Cardiac septum (tissue), 1 donor: ENCODE data around the gene INPP5A. TPM values are rescaled to one million over a fixed set of nuclear protein-coding genes. Genes with fewer than 3 reads are reported as not detected.

ENCODE experiments used
- DNase-seq: peaks from one replicate; pipeline ENCODE4 v3.0.0-alpha.2; 2020; ENCODE audit warnings: low spot score
- intact Hi-C: fragments of 100-400 bp; cut with DNase I; formaldehyde crosslinking; loops from one replicate; pipeline ENCODE4 v1.14.0; 2022
- total RNA-seq: library from RNA; stranded (reverse); fragmentation: NEBNext Ultra II Directional; extraction: Animal tissue kit (Norgen Biotek cat#: 25700); gene quantifications from one replicate; pipeline ENCODE4 v1.2.1, GENCODE V29; 2021
- donor health status: DM: no; HTN: no; CAD: no.

Gene INPP5A
- total RNA-seq, 1 donor from 2014 or later, result 121 TPM

DNA sequence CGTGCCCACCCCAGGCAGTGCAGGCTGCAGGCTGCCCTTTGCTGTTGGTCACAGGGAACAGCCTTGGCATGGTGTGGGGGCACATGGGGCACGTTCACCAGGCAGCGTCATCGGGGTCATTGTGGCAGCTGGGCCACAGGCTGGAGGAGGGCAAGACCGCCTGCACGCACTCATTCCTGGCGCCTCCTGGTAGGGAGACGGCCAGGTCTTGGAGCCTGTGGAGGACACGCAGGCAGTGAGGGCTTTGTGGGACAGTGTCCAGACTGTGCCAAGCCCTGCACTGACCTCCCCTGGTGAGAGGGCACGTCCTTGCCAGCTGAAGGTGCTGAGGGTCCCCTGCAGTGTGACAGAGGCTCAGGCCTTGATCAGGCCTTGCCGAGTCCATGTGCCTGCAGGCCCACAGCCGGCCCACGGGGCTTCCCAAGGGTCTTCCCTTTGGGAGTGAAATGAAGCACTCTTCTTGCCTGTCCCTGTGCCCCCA, 171.9 kb downstream of the INPP5A start:
- intact Hi-C loops, result no loop called here
- DNase-seq, result peak; percentile 71

DNA sequence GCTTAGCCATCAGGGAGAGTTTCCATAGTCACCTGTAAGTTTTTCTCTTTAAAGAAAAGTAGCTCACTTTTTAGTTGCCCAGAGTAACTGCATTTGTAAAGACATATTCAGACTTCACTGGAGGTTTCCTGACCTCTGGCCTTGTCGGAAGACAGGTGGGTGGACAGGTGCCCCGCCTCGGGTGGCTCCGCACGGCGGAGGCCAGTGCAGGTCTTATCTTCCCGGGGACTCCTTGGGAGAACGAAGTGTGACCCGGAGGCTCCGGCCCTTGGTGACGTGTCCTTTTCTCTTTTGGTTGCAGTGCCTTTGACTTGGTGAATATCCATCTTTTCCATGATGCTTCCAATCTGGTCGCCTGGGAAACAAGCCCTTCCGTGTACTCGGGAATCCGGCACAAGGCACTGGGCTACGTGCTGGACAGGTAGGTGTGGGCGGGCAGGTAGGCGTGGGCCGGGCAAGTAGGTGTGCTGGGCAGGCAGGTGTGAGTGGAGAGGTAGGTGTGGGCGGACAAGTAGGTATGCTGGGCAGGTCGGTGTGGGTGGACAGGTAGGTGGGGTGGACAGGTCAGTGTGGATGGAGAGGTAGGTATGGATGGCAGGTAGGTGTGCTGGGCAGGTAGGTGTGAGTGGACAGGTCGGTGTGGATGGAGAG, 172.6 kb downstream of the INPP5A start:
- intact Hi-C loops, result no loop called here
- DNase-seq, result peak; percentile 73

DNA sequence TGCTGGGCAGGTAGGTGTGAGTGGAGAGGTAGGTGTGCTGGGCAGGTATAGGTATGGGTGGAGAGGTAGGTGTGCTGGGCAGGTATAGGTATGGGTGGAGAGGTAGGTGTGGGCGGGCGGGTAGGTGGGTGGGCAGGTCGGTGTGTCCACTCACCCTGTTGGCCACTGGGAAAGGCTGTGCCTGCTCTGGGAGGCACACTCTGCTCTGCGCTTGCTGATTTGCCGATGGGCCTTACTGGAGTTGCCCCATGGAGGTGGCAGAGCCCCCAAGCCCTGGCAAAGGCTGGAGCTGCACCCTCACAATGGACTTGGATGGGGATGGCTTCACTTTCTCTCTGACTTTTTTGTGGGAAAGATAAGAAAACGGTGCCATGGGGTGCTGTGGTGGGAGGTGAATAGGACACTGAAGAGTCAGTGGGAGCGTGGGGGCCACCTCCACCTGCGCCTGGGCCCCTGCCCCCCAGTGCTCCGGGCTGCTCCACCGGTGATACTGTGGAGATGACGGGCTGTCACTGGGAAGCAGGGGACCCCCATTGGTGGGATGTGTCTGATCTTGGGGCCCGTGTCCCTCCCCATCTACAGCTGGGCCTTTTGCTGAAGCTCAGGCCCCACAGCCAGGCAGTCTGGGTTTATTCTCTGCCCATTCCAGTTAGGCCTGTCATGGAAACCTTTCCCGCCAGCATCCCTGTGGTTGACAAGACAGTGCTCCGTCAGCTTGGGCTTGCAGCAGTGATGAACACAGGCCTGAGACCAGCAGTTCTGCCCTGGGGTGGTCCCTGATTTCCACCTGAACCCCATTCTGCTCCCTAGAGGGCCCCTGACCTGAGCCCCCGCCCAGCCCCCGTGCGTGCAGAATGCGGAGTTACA, 173.4 kb downstream of the INPP5A start:
- intact Hi-C loops, result no loop called here
- DNase-seq, result peak; percentile 51

DNA sequence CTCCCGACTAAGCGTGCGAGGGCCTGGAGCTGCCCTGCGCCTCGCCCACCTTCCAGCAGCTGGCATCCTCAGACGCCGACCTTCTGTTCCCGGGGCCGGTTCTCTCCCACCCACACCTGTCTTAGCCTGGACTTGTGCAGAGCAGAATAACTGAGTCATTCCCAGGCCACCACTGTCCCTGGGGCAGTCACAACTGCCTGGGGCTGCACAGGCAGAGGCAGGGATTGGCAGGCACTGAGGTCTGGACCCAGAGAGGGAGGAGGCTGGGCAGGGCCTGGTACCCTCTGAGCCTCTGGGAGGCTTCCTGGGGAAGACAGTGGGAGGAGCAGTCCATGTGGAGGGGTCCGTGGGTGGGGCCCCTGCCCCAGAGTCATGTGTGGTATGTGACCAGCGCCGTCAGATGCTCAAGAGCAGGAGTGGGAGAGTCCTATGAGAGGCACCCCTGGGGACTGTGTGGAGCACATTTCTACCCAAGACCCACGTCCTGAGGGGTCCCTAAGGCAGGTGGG, 174.1 kb downstream of the INPP5A start:
- intact Hi-C loops, result no loop called here
- DNase-seq, result peak; percentile 63

DNA sequence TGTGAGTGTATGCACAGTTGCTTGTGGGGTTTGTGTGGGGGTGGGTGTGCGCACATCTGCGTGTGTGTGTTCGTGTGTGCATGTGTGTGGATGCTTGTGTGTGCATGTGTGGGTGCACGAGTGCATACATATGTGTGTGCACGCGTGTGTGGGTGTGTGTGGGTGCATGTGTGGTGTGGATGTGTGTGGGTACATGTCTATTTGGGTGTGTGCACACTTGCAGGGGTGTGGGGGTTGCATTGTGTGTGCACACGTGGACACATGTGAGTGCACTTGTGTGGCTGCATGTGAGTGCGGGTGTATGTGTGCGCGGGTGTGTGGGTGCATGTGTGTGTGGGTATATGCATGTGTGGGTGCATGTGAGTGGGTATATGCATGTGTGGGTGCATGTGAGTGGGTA, 174.7 kb downstream of the INPP5A start:
- intact Hi-C loops, result no loop called here
- DNase-seq, result peak; percentile 14

DNA sequence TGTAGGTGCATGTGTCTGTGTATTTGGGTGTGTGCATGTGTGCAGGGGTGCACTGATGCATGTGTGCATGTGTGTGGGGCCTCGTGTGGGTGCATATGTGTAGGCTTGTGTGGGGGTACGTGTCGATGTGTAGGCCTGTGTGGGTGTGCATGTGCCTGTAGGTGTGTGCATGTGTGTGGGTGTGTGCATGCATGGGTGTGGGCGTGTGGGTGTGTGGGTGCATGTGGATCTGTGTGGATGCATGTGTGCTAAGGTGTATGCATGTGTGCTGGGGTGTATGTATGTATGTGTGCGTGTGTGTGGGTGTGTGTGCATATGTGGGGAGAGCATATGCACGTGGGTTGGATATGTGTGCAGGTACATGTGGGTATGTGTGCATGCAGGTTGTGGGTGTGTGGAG, 175.2 kb downstream of the INPP5A start:
- intact Hi-C loops, result no loop called here
- DNase-seq, result peak; percentile 55

DNA sequence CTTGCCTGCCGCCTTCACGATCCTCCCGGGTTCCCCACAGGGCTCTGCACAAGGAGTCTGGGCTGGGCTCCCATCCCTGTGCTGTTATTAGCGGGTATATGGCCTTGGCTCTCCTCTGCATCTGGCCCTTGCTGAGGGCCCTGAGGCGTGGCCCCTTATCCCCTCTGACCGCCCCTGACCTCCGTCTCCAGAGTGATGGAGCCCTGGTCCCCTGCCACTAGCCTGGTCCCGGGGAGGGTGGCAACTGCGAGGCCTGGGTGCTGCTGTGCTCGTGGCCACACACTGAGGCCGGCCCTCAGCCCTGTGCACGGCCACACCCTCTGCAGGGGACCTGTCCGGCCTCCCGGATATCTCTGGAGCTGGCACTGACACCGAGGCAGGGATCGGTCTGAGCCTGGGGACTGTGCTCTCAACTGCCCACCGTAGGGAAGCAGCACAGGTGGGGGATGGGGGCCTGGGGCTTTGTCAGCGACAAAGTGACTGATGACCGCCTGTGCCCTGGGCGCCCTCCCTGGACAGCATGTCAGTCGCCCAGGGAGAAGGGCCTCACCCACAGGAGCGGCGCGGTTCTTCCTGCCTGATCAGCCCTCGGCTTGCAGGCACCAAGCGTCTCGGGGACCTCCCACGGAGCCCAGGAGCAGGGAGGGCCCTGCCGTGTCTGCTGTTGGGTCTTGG, 176.0 kb downstream of the INPP5A start:
- DNase-seq, result peak; percentile 71
- intact Hi-C loops, result no loop called here

DNA sequence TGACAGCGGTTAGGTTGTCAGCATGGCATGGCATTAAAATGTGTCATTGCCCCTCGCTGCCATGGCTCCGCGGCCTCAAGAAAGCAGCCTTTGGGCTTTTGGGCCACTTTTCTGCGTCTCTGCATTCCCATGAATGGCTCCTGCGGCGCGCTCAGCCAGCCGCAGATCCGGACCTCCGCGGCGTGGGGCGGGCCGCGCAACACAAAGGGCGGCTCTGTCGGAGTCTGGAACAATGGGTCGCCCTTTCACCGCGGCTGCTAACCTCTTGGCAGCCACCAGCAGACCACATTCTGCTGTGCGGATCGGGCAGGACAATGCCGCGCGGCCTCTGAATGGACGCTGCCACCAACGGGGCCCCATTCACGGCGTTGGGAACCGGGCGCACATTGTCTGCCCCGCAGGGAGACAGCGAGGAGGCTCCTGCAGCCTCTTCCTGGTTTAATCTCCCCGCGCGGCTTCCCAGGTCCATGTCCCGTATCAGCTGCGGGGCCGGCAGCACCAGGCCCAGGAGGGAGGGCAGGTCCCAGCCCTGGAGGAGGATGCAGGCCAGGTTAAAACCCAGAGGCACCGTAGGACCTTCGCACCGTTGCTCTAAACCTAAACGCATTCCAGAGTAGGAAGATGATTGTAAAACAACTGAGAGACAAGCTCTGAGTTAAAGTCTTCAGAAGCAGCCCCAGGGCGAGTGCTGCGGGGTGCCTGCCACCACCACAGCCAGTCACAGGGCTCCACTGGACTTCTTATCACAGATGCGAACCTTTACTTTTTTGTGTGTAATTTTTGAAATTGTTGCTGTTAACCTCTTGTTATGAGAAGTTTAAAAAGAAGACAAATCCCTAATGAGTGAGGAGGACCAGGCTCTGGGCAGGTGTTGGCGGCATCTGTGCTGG, 176.8 kb downstream of the INPP5A start:
- peak; percentile 73 for DNase-seq
- intact Hi-C loops, result no loop called here

DNA sequence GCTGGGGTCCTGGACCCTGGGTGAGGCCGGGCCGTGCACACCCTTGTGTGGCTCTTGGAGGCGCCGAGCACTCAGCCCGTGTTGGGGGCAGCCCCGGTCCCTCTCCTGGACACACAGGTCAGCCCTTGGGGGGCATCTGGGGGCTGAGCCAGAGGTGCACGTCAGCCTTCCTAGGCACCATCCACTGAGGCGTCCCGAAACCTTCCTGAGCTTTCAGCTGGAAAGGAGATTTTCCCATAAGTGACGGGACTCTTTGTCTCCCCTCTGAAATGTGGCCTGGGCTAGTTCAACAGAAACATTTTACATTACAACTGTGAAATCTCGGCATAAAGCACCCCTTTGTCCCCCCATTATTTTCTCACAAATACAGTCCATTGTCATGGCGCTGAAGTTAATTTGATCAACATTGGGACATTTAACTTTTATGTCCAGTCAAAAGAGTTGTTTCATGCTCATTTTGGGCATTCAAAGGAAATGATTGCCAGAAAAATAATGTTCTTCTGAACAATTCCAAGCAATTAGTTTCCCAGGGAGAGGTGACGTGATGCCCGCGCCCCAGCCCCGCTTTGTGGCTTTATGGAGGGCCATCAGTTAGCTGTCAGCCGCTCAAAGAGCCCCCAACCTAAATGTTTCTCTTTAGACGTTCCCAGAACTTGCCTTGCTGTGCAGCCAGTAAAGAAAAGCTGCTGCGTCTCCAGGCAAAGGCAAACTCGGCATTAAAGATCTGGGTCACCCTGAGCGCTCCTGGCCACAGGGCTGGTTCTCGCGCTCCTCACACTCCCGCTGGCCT, 177.6 kb downstream of the INPP5A start:
- peak; percentile 53 for DNase-seq
- intact Hi-C loops, result no loop called here

DNA sequence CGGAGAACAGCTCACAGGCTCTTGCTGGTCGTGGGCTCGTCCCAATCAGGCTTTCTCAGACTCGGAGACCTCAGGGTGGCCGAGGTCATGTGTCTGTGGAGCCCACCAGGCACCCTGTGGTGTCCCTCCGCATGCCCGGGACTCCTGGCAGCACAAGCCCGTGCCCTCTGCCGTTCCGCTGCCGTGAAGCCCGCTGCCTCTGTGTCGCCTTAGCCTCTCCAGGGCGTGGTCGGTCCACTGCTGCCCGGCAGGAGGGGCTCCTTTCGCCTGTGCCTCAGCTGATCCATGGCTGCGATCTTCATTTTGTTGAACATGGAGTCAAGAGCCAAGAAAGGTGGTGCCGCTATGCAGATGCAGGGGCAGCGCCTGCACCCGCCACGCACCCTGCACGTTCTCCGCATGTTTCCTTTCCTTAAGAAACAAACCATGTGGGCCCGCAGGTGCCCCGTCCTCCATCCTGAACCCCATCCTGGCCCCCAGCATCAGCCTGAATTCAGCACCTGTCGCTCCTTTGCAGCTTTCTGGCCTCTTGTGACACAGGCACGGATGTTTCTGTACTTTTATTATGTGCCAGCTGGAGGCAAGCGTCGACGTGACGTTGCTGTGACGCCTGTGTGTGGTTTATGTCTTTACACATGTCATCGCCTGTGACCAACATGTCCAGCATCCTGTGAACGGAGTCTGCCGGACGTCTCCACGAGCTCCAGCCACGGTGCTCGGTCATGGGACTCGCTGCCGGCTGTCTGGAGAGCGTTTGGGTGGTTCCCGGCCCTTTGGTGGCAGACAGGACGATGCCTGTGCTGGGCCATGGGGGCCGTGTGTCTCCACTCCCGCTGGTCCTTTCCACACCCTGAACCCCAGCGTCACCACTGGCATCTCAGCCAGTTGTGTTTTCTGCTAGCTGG, 178.4 kb downstream of the INPP5A start:
- intact Hi-C loops, result no loop called here
- peak; percentile 62 for DNase-seq

DNA sequence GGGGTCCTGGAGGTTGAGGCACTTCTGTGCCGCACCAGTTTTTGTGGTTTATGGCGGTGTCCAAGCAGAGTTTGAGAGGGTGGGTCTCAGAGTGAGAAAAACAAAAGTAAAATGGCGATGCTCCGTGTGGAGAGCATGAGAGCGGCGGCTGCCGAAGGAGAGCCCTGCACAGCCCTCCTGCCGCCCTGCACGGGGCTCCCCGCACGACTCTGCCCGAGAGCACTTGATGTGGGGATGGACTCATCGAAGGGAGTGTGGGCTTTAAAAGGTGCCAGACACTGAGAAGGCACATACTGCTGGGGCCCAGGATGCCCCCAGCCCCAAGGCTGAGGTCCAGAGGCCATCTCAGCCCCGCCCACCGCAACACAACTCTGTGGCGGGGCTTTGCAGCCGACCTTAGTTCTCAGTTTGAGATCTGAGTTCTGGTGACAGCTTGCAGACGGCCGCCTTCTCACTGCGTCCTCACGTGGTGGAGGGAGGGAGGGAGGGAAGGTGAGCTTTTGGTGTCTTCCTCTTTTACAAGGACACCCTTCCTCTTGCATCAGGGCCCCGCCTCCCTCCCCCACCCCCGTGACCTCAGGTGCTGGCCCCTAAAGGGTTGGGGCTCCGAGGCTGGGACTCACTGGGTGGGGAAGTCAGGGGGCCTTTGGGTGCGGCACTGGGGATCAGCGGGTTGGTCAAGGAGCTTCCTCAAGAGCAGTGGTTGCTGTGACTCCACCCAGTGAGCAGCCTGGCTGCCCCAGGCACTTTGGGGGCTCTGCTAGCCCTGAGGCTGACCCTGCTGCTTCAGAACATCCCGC, 179.3 kb downstream of the INPP5A start:
- peak; percentile 63 for DNase-seq
- intact Hi-C loops, result no loop called here

DNA sequence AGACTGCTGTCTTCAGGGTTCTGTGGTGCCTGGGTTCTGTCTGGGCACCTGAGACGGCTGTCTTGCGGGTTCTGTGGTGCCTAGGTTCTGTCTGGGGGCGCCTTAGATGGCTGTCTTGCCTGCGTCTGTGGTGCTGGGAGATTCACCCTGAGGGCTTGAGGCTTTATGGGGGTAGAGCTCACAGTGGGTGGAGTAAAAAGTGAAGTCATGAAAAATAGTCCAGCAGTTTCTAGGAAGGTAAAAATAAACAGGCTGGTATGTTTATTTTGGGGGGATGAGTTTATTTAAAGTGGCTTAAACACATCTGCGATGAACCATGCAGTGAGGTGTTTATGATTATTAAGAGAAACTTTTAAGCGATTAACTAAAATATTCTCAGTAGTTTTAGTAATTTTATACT, 184.1 kb downstream of the INPP5A start:
- no peak for DNase-seq
- intact Hi-C loops, result no loop called here

DNA sequence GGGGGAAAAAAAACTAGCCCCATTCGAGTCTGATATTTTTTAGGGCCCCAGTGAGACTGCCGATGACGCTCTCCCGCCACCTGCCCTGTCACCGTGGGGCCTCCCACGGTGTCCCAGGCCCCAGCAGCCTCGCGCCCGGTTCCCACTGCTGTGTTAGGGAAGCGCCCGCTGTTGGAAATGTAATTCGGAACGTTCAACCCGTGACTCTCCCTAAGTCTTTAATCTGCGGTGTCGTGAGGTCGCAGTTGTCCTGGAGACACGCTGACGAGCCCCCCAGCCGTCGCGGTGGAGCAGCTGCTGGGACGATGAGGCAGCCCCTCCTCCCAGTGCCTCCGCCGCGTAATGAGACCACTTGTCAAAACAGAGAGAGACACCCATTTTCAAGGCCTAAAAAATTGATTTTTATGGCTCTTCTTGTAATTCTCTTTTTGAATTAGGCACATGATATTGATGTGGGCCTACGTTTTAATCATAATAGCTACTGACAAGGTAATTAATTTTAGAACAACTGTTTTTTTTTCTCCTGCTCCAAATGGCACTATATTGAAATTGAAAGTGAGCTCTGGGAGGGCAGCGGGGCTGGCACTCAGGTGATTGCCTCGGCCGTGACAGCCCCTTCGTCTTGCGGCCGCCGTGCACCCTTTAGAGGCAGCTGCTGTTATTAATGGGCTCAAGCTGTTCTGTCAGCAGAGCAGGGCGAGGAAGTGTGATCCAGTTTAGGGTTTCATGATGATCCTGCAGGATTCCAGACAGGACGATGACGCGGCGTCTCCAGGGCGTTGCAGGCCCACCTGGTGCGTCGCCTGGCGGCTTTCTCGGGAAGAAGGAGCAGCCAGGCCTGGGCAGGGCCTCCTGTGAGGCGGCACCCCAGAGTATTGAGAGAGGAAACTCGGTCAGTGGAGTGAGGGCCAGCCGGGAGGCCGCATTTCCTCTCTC, 185.1 kb downstream of the INPP5A start:
- DNase-seq, result no peak
- intact Hi-C loops, result no loop called here

DNA sequence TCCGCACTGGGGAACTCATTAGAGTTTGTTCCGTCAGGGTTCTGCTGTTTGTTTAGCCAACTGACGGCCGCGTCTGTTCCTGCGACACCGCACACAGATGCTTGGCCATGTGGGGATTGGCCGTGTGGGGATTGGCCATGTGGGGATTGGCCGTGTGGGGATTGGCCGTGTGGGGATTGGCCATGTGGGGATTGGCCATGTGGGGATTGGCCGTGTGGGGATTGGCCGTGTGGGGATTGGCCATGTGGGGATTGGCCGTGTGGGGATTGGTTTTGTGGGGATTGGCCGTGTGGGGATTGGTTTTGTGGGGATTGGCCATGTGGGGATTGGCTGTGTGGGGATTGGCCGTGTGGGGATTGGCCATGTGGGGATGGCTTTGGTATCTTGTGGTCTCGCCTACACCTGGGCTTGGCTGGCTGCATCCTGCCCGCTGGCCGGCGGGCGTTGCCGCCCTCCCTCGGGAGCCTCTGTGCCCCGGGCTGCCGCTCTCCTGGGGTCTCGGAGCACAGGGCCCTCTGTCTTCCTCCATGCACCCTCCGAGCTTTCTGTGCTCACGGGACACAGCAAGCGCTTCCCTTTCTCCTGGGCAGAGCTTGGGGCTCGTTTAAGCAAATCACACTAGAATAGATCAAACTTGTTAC, 185.9 kb downstream of the INPP5A start:
- intact Hi-C loops, result no loop called here
- DNase-seq, result no peak

DNA sequence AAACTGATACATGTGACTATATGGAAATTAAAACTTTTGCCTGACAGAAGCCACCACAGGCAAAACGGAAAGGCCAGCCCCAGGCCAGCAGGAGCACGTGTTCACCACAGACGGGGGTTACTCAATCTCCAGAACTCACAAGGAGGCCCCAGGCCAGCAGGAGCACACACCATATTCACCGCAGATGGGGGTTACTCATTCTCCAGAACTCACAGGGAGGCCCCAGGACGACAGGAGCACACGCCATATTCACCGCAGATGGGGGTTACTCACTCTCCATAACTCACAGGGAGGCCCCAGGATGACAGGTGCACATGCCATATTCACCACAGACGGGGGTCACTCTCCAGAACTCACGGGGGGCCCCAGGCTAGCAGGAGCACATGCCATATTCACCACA, 186.9 kb downstream of the INPP5A start:
- DNase-seq, result no peak
- intact Hi-C loops, result no loop called here
